Right lobe of liver (tissue), 6 donors: Measurements from ENCODE around the gene AKT1S1. TPM values are rescaled to one million over a fixed set of nuclear protein-coding genes. Genes with fewer than 3 reads are reported as not detected.

Experiments
- ATAC-seq, 4 donors: fragments of 200-7000 bp; cut with Tn5 transposase; one replicate each; pipeline ENCODE4 v1.9.1; 2020; ENCODE audit warnings: mild to moderate bottlenecking in 4 of 4, moderate library complexity in 4 of 4
- DNase-seq, 3 donors: peaks; one replicate each; pipeline ENCODE4 v3.0.0-alpha.2; 2020
- H3K27ac ChIP-seq, 3 donors: fragments of 200-600 bp; one replicate each; pipeline ENCODE4 v1.8.0; 2022
- H3K27me3 ChIP-seq, 2 donors: fragments of 200-600 bp; one replicate each; pipeline ENCODE4 v1.8.0; 2022
- H3K36me3 ChIP-seq, 4 donors: fragments of 200-600 bp; sonication (generic) in 1 of 4; one replicate each; pipeline versions ENCODE4 v1.5.1 to v1.8.0; 2017 to 2022; ENCODE audit warnings: control low read depth in 1 of 4
- H3K4me1 ChIP-seq, 4 donors: fragments of 200-600 bp; sonication (generic) in 1 of 4; one replicate each; pipeline versions ENCODE4 v1.5.1 to v1.8.0; 2017 to 2022; ENCODE audit warnings: control low read depth in 1 of 4
- H3K4me3 ChIP-seq, 3 donors: fragments of 200-600 bp; one replicate each; pipeline ENCODE4 v1.8.0; 2022
- H3K9me3 ChIP-seq, 4 donors: fragments of 200-600 bp; sonication (generic) in 1 of 4; one replicate each; pipeline versions ENCODE4 v1.5.1 to v1.8.0; 2017 to 2022; ENCODE audit warnings: control low read depth in 1 of 4
- POLR2A ChIP-seq: fragments of 450-650 bp; IDR thresholded peaks from one replicate; pipeline ENCODE4 v1.6.1; 2017; ENCODE audit warnings: antibody characterized with exemption, mild to moderate bottlenecking
- WGBS: methylation state at CpG from one replicate; pipeline ENCODE4 v1.1.6; 2018; ENCODE audit warnings: low coverage, low lambda C conversion rate; ENCODE audit not compliant: insufficient coverage; ENCODE audit errors: missing lambda C conversion rate; 5-methylcytosine and 5-hydroxymethylcytosine counted together
- intact Hi-C, 2 donors: fragments of 100-400 bp; cut with DNase I; formaldehyde crosslinking; loops; one replicate each; pipeline versions ENCODE4 v1.11.2 to v1.14.1; 2022
- total RNA-seq, 6 experiments: library from RNA; depleted of rRNA in 2 of 6; stranded (reverse); fragments of >200 nt in 2 of 6; fragmentation: NEBNext Ultra II Directional in 3 of 6; extraction: Animal tissue kit (Norgen Biotek cat#: 25700) in 3 of 6; gene quantifications; one replicate each; pipeline versions ENCODE4 v1.1.0 to v1.2.4, GENCODE V29; 2016 to 2023
- TF ChIP-seq, protein P1 (sequence below), 4 donors: fragments of 200-600 bp in 3 of 4; fragments of 450-650 bp in 1 of 4; IDR thresholded peaks; one replicate each; pipeline versions ENCODE4 v1.5.1 to v1.8.0; 2016 to 2022; ENCODE audit warnings: antibody characterized with exemption in 4 of 4, mild to moderate bottlenecking in 2 of 4
- donor health status: DM: no; HTN: yes; CAD: no.
- donor health status: DM: no; HTN: no; CAD: no.
- donor health status: DM: no; HTN: no; CAD: no.
- donor health status: DM: no; HTN: yes; CAD: no.
- donor health status: DM: no; HTN: yes; CAD: no.

AKT1S1 gene
- total RNA-seq, 6 experiments from 2014 or later: 18.2 to 27.0 (median 22.4) TPM

DNA sequence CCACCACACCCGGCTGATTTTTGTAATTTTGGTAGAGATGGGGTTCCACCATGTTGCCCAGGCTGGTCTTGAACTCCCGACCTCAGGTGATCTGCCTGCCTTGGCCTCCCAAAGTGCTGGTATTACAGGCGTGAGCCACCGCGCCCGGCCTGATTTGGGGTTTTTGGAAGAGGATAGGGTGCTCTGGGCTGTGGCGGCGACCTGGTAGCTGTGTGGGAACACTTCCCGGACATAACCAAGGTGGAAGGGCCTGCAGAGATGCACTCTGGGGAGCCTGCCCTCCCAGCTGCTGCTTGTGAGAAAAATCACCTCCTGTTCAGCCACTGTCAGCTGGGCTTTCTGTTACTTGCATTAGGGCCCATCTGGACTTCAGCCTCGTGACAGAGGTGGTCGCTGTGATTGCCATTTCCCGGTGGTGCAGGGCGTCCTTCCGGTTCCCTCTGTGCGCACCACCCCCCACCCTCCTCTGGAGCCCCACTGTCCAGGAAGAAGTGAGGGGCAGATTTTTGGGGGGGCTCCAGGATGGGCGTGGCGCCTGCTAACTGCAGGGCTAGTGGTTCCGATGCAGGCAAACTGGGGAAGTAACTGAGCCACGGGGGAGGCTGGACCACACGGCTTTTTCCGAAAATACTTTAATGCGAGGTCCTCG is 12.0 kb upstream of the AKT1S1 start:
- ATAC-seq: no peak
- Histone ChIP-seq H3K4me3 (no peak overlapping the region), H3K36me3 (peaks cover 0 to 19% (median 7%) of the 10 kb centered on the region in 4 donors), H3K9me3 (no peaks in the 10 kb centered on the region), H3K4me1 (peaks cover 0 to 7% (median 0%) of the 10 kb centered on the region in 4 donors), H3K27ac (no peak overlapping the region), H3K27me3 (no peaks in the 10 kb centered on the region)
- intact Hi-C loops: no loop called here
- no peak for TF ChIP-seq POLR2A
- TF ChIP-seq, protein P1, sequence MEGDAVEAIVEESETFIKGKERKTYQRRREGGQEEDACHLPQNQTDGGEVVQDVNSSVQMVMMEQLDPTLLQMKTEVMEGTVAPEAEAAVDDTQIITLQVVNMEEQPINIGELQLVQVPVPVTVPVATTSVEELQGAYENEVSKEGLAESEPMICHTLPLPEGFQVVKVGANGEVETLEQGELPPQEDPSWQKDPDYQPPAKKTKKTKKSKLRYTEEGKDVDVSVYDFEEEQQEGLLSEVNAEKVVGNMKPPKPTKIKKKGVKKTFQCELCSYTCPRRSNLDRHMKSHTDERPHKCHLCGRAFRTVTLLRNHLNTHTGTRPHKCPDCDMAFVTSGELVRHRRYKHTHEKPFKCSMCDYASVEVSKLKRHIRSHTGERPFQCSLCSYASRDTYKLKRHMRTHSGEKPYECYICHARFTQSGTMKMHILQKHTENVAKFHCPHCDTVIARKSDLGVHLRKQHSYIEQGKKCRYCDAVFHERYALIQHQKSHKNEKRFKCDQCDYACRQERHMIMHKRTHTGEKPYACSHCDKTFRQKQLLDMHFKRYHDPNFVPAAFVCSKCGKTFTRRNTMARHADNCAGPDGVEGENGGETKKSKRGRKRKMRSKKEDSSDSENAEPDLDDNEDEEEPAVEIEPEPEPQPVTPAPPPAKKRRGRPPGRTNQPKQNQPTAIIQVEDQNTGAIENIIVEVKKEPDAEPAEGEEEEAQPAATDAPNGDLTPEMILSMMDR (IDR thresholded peaks at IDR 0.05): no peak
- WGBS: 90% methylated on average over 12 of the region's 23 CpGs
- DNase-seq: peak in 1 of 3 donors; percentile 45

DNA sequence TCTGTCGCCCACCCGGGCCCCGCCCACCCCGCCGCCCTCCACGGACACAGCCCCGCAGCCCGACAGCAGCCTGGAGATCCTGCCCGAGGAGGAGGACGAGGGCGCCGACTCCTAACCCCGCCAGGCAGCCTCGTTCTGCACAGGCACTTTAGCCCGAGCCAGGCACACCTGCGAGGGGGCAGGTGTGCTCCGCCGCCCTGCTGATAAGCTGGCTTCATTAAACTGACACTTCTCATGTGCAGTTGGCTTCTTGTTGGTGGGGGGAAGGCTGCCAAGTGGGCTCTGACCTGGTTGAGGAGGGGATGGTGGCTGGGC is 11.3 kb upstream of the AKT1S1 start:
- TF ChIP-seq, protein P1 (IDR thresholded peaks at IDR 0.05): no peak
- TF ChIP-seq POLR2A: no peak

DNA sequence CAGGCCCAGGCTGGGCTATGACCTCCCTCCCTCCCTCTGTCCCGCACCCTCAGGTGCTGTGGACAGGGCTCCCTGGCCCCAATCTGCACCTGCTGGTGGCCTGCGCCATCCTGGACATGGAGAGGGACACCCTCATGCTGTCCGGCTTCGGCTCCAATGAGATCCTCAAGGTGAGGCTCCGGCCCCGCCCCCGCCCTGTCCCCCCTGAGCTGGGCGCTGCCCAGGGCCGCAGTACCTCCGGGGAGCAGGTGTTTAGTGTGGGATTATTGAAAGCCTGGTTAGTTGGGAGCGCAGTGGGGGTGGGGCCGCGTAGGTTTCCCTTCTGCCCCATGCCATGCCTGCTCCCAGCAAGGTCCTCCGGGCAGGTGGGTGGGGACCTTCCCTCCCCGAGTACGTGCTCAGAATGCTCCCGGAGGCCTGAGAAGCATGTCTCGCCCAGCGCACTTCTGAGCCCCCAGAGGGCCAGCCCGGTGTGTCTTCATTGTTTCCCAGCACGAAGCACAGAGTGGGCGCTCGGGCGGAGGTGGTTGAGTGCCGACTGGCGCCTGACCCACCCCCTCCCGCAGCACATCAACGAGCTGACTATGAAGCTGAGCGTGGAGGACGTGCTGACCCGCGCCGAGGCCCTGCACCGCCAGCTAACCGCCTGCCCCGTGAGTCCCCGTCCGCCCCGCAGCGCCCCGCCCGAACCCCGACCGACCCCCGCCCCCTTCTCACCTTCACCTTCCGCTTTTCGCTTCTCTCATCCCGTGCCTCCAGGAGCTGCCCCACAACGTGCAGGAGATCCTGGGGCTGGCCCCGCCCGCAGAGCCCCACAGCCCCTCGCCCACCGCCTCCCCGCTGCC is 10.7 kb upstream of the AKT1S1 start:
- peaks cover 0 to 7% (median 0%) of the 10 kb centered on the region in 4 donors for H3K4me1 ChIP-seq
- H3K27ac ChIP-seq: no peak overlapping the region
- TF ChIP-seq, protein P1 (IDR thresholded peaks at IDR 0.05): no peak
- no peak for TF ChIP-seq POLR2A
- no peaks in the 10 kb centered on the region for H3K9me3 ChIP-seq
- ATAC-seq: no peak
- DNase-seq: peak in 1 of 3 donors; percentile 44
- H3K27me3 ChIP-seq: no peaks in the 10 kb centered on the region
- intact Hi-C loops: no loop called here
- peaks cover 3 to 32% (median 14%) of the 10 kb centered on the region in 4 donors for H3K36me3 ChIP-seq
- 90% methylated on average over 24 of the region's 54 CpGs for WGBS
- H3K4me3 ChIP-seq: no peak overlapping the region

More for the DNA sequence above, 11.3 kb upstream of the AKT1S1 start:
- Histone ChIP-seq H3K27me3 (no peaks in the 10 kb centered on the region), H3K4me3 (no peak overlapping the region), H3K27ac (no peak overlapping the region), H3K36me3 (peaks cover 3 to 26% (median 10%) of the 10 kb centered on the region in 4 donors), H3K9me3 (no peaks in the 10 kb centered on the region), H3K4me1 (peaks cover 0 to 7% (median 0%) of the 10 kb centered on the region in 4 donors)
- no peak for DNase-seq
- intact Hi-C loops: no loop called here
- no peak for ATAC-seq
- WGBS: 91% methylated on average over 10 of the region's 18 CpGs

DNA sequence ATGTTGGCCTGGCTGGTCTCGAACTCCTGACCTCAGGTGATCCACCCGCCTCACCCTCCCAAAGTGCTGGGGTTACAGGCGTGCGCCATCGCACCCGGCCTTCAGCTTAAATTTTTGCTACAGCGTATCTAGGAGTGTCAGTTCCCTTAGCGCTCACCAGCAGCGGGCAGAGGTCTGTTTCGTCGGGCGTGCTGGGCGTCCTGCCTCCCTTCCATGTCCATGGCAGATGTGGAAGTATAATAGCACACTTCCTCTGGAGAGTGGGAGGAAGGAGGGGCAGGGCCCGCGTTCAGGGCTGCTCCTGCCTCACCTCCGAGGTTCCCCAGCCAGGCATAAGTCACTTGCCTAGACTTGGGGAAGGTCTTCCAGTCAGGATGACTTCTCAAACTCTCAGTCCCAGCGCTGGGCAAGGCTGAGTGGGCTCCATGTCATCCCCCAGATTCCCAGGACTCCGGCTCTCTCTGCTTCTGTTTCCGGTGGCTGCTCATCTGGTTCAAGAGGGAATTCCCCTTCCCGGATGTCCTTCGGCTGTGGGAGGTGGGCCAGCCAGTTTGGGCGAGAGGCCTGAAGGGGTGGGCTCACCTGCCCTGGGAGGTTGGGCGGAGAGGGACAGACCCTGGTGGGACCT is 10.0 kb upstream of the AKT1S1 start:
- intact Hi-C loops: no loop called here
- 55% methylated on average over 9 of the region's 23 CpGs for WGBS
- no peak for TF ChIP-seq POLR2A
- TF ChIP-seq, protein P1 (IDR thresholded peaks at IDR 0.05): no peak
- H3K9me3 ChIP-seq: no peaks in the 10 kb centered on the region
- ATAC-seq (peak in 1 of 4 donors; percentile 29), DNase-seq (peak in 1 of 3 donors; percentile 44)
- no peaks in the 10 kb centered on the region for H3K27me3 ChIP-seq
- H3K36me3 ChIP-seq: peaks cover 3 to 39% (median 22%) of the 10 kb centered on the region in 4 donors
- no peak overlapping the region for H3K27ac ChIP-seq
- H3K4me1 ChIP-seq: peaks cover 0 to 7% (median 0%) of the 10 kb centered on the region in 4 donors
- H3K4me3 ChIP-seq: no peak overlapping the region
